ENCODE results near the gene OCIAD1. TPM values are rescaled to one million over a fixed set of nuclear protein-coding genes. Genes with fewer than 3 reads are reported as not detected.
"Not testable (repeated sequence)": the region's sequence is repeated elsewhere in the genome, so short reads cannot be mapped to it uniquely, and the experiment has no call there.

Gene OCIAD1
- total and polyA plus RNA-seq, 10 of the 15 experiments (the other 5 are each of a cell fraction or from before 2014, with no cell fraction given), result 89.1 to 196 (median 136) TPM

DNA sequence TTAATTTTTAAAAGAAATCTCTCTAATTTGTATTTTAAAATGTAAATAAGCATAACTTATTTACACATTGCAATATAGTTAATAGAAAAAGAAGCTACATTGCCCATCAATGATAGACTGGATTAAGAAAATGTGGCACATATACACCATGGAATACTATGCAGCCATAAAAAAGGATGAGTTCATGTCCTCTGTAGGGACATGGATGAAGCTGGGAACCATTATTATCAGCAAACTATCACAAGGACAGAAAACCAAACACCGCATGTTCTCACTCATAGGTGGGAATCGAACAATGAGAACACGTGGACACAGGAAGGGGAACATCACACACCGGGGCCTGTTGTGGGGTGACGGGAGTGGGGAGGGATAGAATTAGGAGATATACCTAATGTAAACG lies 17.9 kb downstream of the OCIAD1 start:
- H2AFZ ChIP-seq (ENCODE audit: control insufficient read depth, low read depth, low read length); H3K4me1 ChIP-seq (ENCODE audit: control insufficient read depth, insufficient read depth, low read length); BruUV-seq (replicated peaks); H3K27ac ChIP-seq (ENCODE audit: control insufficient read depth, insufficient read depth); H3K4me2 ChIP-seq (ENCODE audit: control insufficient read depth, insufficient read depth); H4K20me1 ChIP-seq (ENCODE audit: control insufficient read depth, insufficient read depth); H3K79me2 ChIP-seq (ENCODE audit: control insufficient read depth, insufficient read depth, low read length); H3K9ac ChIP-seq (ENCODE audit: control insufficient read depth, insufficient read depth, low read length); ATAC-seq; DNase-seq (ENCODE audit: low read depth, low spot score); H3K4me3 ChIP-seq; H3K27me3 ChIP-seq (replicated peaks in 1 of 2; ENCODE audit: control insufficient read depth in 2 of 2, insufficient read depth in 2 of 2, low read length in 1 of 2); FAIRE-seq; POLR2A ChIA-PET; H3K9me3 ChIP-seq (replicated peaks; ENCODE audit: control insufficient read depth, insufficient read depth, low read length); in situ Hi-C loops (cut with MboI): not testable (repeated sequence)
- ChIA-PET RAD21 (ENCODE audit: unreplicated experiment) (interaction anchor here (2.1 kb wide), 1 partner anchor 10 kb away, joined by 4 read pairs; no protein-coding TSS in a partner anchor), CTCF (interaction anchor here (1.2 kb wide), 1 partner anchor 15 kb away, joined by 3 read pairs; no protein-coding TSS in a partner anchor), SMC1A (ENCODE audit: uncharacterized antibody, unreplicated experiment) (interaction anchor here (1.1 to 1.6 kb wide), 5 partner anchors 8 to 407 kb away, joined by 3 to 4 read pairs (median 3); no protein-coding TSS in a partner anchor)
- H3K36me3 ChIP-seq (ENCODE audit: control insufficient read depth in 2 of 2, insufficient read depth in 2 of 2, low read length in 1 of 2), result peaks cover 0 to 19% of the 10 kb centered on the region in 2 experiments; a peak in 3 of 4 replicates
- intact Hi-C loops (cut with micrococcal nuclease; ENCODE audit: unreplicated experiment), result loop anchor here (5.0 kb wide), 1 partner anchor 271 kb away; no protein-coding TSS in a partner anchor
- 99% methylated on average over 6 of the region's 6 CpGs for WGBS (ENCODE audit: insufficient coverage, insufficient replicate concordance, low lambda C conversion rate, missing lambda C conversion rate)

DNA sequence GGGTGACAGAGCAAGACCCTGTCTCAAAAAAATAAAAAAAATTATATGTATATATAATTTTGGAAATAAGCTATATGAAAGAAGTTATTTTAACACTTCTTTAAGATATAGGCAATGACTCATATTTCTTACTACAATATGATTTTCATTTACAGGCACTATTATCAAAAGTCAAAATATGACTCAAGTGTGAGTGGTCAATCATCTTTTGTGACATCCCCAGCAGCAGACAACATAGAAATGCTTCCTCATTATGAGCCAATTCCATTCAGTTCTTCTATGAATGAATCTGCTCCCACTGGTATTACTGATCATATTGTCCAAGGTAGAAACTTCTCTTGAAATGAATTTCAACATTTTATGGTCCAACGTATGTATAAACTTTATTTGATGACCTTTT lies 20.8 kb downstream of the OCIAD1 start:
- WGBS (ENCODE audit: insufficient coverage, insufficient replicate concordance, low lambda C conversion rate, missing lambda C conversion rate), result 0% methylated on average over 1 of the region's 1 CpG
- Histone ChIP-seq H3K27ac (ENCODE audit: control insufficient read depth, insufficient read depth) (no peak overlapping the region), H3K4me2 (ENCODE audit: control insufficient read depth, insufficient read depth) (no peak overlapping the region), H3K9ac (ENCODE audit: control insufficient read depth, insufficient read depth, low read length) (no peak overlapping the region), H3K4me3 (no peak overlapping the region), H3K36me3 (ENCODE audit: control insufficient read depth in 2 of 2, insufficient read depth in 2 of 2, low read length in 1 of 2) (peaks cover 0 to 15% of the 10 kb centered on the region in 2 experiments; a peak in 2 of 4 replicates), H3K4me1 (ENCODE audit: control insufficient read depth, insufficient read depth, low read length) (no peaks in the 10 kb centered on the region), H3K79me2 (ENCODE audit: control insufficient read depth, insufficient read depth, low read length) (no peaks in the 10 kb centered on the region), H3K9me3 (replicated peaks; ENCODE audit: control insufficient read depth, insufficient read depth, low read length) (no peaks in the 10 kb centered on the region; the same call in 2 of the 3 replicates), H3K27me3 (replicated peaks in 1 of 2; ENCODE audit: control insufficient read depth in 2 of 2, insufficient read depth in 2 of 2, low read length in 1 of 2) (no peaks in the 10 kb centered on the region), H2AFZ (ENCODE audit: control insufficient read depth, low read depth, low read length) (no peak overlapping the region), H4K20me1 (ENCODE audit: control insufficient read depth, insufficient read depth) (no peaks in the 10 kb centered on the region)
- CTCF ChIA-PET, result interaction anchor here (1.1 kb wide), 1 partner anchor 301 kb away, joined by 3 read pairs; no protein-coding TSS in a partner anchor
- ATAC-seq (no peak), FAIRE-seq (no peak), DNase-seq (ENCODE audit: low read depth, low spot score) (no peak)
- intact Hi-C loops (cut with micrococcal nuclease; ENCODE audit: unreplicated experiment), result no loop called here
- RAD21 ChIA-PET (ENCODE audit: unreplicated experiment), result interaction anchor here (1.2 kb wide), 1 partner anchor 73 kb away, joined by 3 read pairs; no protein-coding TSS in a partner anchor
- no TSS peak for BruUV-seq (replicated peaks)
- POLR2A ChIA-PET, result no interaction called here
- SMC1A ChIA-PET (ENCODE audit: uncharacterized antibody, unreplicated experiment), result interaction anchor here (0.7 to 1.7 kb wide), 7 partner anchors 9 to 273 kb away, joined by 3 to 5 read pairs (median 3); partner anchors contain the start of gene FRYL
- in situ Hi-C loops (cut with MboI), result no loop called here
- TF ChIP-seq, protein P1, sequence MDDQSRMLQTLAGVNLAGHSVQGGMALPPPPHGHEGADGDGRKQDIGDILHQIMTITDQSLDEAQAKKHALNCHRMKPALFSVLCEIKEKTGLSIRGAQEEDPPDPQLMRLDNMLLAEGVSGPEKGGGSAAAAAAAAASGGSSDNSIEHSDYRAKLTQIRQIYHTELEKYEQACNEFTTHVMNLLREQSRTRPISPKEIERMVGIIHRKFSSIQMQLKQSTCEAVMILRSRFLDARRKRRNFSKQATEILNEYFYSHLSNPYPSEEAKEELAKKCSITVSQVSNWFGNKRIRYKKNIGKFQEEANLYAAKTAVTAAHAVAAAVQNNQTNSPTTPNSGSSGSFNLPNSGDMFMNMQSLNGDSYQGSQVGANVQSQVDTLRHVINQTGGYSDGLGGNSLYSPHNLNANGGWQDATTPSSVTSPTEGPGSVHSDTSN (IDR thresholded peaks at IDR 0.05; ENCODE audit: insufficient replicate concordance, low read depth, low read length), result no peak
- TF ChIP-seq NFYB (IDR thresholded peaks at IDR 0.05; ENCODE audit: insufficient read depth, low read depth, low read length), result no peak
- TF ChIP-seq EZH2 (IDR thresholded peaks at IDR 0.05; ENCODE audit: borderline replicate concordance, control insufficient read depth, low read depth, low read length), result no peak
- no peak for TF ChIP-seq NFIC (IDR thresholded peaks at IDR 0.05; ENCODE audit: low read depth, low read length)
- no peak for TF ChIP-seq PAX5 (IDR thresholded peaks at IDR 0.05; ENCODE audit: borderline replicate concordance, low read depth, low read length)
- no peak for TF ChIP-seq KAT2A (conservative IDR thresholded peaks at IDR 0.05; ENCODE audit: control insufficient read depth, low read depth, low read length)
- TF ChIP-seq ZNF24 (IDR thresholded peaks at IDR 0.05), result no peak
- TF ChIP-seq, protein P2, sequence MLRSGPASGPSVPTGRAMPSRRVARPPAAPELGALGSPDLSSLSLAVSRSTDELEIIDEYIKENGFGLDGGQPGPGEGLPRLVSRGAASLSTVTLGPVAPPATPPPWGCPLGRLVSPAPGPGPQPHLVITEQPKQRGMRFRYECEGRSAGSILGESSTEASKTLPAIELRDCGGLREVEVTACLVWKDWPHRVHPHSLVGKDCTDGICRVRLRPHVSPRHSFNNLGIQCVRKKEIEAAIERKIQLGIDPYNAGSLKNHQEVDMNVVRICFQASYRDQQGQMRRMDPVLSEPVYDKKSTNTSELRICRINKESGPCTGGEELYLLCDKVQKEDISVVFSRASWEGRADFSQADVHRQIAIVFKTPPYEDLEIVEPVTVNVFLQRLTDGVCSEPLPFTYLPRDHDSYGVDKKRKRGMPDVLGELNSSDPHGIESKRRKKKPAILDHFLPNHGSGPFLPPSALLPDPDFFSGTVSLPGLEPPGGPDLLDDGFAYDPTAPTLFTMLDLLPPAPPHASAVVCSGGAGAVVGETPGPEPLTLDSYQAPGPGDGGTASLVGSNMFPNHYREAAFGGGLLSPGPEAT (IDR thresholded peaks at IDR 0.05; ENCODE audit: low read depth), result no peak
- TF ChIP-seq, protein P3, sequence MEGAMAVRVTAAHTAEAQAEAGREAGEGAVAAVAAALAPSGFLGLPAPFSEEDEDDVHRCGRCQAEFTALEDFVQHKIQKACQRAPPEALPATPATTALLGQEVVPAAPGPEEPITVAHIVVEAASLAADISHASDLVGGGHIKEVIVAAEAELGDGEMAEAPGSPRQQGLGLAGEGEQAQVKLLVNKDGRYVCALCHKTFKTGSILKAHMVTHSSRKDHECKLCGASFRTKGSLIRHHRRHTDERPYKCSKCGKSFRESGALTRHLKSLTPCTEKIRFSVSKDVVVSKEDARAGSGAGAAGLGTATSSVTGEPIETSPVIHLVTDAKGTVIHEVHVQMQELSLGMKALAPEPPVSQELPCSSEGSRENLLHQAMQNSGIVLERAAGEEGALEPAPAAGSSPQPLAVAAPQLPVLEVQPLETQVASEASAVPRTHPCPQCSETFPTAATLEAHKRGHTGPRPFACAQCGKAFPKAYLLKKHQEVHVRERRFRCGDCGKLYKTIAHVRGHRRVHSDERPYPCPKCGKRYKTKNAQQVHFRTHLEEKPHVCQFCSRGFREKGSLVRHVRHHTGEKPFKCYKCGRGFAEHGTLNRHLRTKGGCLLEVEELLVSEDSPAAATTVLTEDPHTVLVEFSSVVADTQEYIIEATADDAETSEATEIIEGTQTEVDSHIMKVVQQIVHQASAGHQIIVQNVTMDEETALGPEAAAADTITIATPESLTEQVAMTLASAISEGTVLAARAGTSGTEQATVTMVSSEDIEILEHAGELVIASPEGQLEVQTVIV (IDR thresholded peaks at IDR 0.05; ENCODE audit: borderline replicate concordance, partially characterized antibody), result no peak
- TF ChIP-seq IKZF2 (IDR thresholded peaks at IDR 0.05), result no peak

All from GM12878 (cell line).